ENCODE results near the gene CHRNA1. TPM values are rescaled to one million over a fixed set of nuclear protein-coding genes. Genes with fewer than 3 reads are reported as not detected.

The CHRNA1 gene
- total RNA-seq, 1 donor from 2014 or later, result not detected

DNA sequence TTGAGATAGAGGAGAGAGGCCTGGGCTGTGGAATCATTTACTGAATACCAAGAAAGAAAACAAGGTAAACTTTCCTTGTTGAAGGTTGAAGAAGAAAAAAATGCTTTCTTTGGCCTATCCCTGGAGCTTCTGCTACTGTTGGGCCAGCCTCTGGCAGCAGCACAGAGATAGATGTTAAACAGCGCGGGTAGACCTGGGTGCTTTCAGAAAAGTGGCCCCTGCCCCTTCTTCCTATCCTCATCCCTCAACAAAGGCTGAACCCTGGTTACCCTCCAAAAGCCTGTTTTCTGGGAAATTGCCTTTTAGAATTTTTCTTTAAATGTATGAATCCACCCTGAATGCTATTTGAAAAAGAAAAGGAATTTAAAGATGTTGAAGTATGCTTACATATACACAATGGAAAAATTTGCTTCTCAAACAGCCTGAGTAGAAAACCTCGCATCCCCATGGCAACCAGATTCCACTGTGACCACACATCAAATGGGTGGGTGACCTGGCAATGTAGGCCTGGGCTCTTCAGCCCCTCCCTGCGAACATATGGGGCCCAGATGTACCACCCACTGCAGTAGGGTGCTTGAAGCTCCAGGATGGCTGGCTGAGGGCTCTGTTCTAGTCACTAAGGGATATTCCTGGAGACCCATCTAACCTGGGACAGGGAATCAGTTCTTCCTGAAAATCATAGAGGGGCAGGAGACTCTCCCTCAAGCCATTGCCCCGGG is 23.4 kb upstream of the CHRNA1 start:
- Mint-ChIP-seq H3K27ac (no peak overlapping the region), H3K36me3 (ENCODE audit: insufficient read depth) (no peaks in the 10 kb centered on the region), H3K9me3 (ENCODE audit: low read depth) (no peaks in the 10 kb centered on the region), H3K4me3 (ENCODE audit: low read depth) (no peak overlapping the region), H3K27me3 (peaks cover under 1% of the 10 kb centered on the region), H3K4me1 (ENCODE audit: low read depth) (peaks cover 10% of the 10 kb centered on the region)
- no peak for DNase-seq (ENCODE audit: low spot score, unreplicated experiment)
- TF ChIP-seq, protein P1, sequence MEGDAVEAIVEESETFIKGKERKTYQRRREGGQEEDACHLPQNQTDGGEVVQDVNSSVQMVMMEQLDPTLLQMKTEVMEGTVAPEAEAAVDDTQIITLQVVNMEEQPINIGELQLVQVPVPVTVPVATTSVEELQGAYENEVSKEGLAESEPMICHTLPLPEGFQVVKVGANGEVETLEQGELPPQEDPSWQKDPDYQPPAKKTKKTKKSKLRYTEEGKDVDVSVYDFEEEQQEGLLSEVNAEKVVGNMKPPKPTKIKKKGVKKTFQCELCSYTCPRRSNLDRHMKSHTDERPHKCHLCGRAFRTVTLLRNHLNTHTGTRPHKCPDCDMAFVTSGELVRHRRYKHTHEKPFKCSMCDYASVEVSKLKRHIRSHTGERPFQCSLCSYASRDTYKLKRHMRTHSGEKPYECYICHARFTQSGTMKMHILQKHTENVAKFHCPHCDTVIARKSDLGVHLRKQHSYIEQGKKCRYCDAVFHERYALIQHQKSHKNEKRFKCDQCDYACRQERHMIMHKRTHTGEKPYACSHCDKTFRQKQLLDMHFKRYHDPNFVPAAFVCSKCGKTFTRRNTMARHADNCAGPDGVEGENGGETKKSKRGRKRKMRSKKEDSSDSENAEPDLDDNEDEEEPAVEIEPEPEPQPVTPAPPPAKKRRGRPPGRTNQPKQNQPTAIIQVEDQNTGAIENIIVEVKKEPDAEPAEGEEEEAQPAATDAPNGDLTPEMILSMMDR (IDR thresholded peaks at IDR 0.05; ENCODE audit: unreplicated experiment), result no peak

GRCh38 chr2:174786066-174786725 is 21.9 kb upstream of the CHRNA1 start:
- Mint-ChIP-seq H3K4me1 (ENCODE audit: low read depth) (peaks cover 5% of the 10 kb centered on the region), H3K36me3 (ENCODE audit: insufficient read depth) (no peaks in the 10 kb centered on the region), H3K4me3 (ENCODE audit: low read depth) (no peak overlapping the region), H3K27me3 (peaks cover 8% of the 10 kb centered on the region), H3K9me3 (ENCODE audit: low read depth) (no peaks in the 10 kb centered on the region), H3K27ac (no peak overlapping the region)
- TF ChIP-seq, protein P1 (IDR thresholded peaks at IDR 0.05; ENCODE audit: unreplicated experiment), result no peak
- no peak for DNase-seq (ENCODE audit: low spot score, unreplicated experiment)

DNA sequence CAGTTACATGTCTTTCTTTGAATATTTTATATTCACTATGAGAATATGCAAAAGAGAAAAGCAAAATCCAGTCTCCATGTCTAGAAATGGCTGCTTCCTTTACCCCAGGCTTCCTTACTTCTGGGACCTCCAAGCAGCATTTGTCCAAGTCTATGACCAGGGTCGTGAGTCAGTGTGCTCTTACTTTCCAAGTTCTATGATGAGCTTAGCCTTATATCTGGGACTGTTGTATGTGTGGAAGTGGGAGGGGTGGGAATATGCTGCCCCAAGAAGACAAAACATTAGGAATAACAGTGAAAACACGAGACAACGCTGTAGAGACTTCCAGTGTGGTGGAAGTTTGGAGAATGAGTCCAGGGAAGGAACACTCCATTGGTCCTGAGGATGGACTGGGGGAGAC is 21.2 kb upstream of the CHRNA1 start:
- peaks cover 5% of the 10 kb centered on the region for H3K4me1 Mint-ChIP-seq (ENCODE audit: low read depth)

GRCh38 chr2:174784909-174785308 is 20.6 kb upstream of the CHRNA1 start:
- no peaks in the 10 kb centered on the region for H3K36me3 Mint-ChIP-seq (ENCODE audit: insufficient read depth)
- no peaks in the 10 kb centered on the region for H3K9me3 Mint-ChIP-seq (ENCODE audit: low read depth)
- H3K4me1 Mint-ChIP-seq (ENCODE audit: low read depth), result peaks cover 5% of the 10 kb centered on the region
- peaks cover 8% of the 10 kb centered on the region for H3K27me3 Mint-ChIP-seq
- no peak overlapping the region for H3K27ac Mint-ChIP-seq
- TF ChIP-seq, protein P1 (IDR thresholded peaks at IDR 0.05; ENCODE audit: unreplicated experiment), result no peak
- DNase-seq (ENCODE audit: low spot score, unreplicated experiment), result no peak
- H3K4me3 Mint-ChIP-seq (ENCODE audit: low read depth), result no peak overlapping the region

More for the DNA sequence above, 21.2 kb upstream of the CHRNA1 start:
- TF ChIP-seq, protein P1 (IDR thresholded peaks at IDR 0.05; ENCODE audit: unreplicated experiment), result no peak
- peaks cover 8% of the 10 kb centered on the region for H3K27me3 Mint-ChIP-seq
- no peaks in the 10 kb centered on the region for H3K36me3 Mint-ChIP-seq (ENCODE audit: insufficient read depth)
- no peak overlapping the region for H3K4me3 Mint-ChIP-seq (ENCODE audit: low read depth)
- no peak overlapping the region for H3K27ac Mint-ChIP-seq
- DNase-seq (ENCODE audit: low spot score, unreplicated experiment), result no peak
- H3K9me3 Mint-ChIP-seq (ENCODE audit: low read depth), result no peaks in the 10 kb centered on the region

DNA sequence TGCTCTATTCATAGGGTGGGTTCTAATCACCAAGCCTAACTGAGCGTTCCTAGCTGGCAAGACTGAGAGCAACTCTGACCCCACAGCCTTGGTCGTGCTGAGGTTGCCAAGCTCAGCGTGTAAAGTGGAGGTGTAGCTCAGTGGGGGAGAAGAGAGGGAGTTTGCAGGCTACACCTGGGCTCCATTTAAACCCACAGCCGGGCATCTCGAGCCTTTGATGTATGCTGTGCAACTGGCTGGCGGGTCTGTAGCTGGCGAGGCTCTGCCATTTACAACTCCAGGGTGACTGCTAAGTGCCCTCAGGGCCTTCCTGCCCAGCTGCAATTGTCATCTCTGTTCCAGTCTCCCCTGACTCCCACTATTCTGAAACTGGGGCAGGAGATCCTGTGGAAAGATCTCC is 20.0 kb upstream of the CHRNA1 start:
- no peaks in the 10 kb centered on the region for H3K9me3 Mint-ChIP-seq (ENCODE audit: low read depth)
- H3K4me1 Mint-ChIP-seq (ENCODE audit: low read depth), result peaks cover 5% of the 10 kb centered on the region
- TF ChIP-seq, protein P1 (IDR thresholded peaks at IDR 0.05; ENCODE audit: unreplicated experiment), result no peak
- H3K4me3 Mint-ChIP-seq (ENCODE audit: low read depth), result no peak overlapping the region
- H3K27ac Mint-ChIP-seq, result no peak overlapping the region
- no peak for DNase-seq (ENCODE audit: low spot score, unreplicated experiment)
- peaks cover 9% of the 10 kb centered on the region for H3K27me3 Mint-ChIP-seq
- H3K36me3 Mint-ChIP-seq (ENCODE audit: insufficient read depth), result no peaks in the 10 kb centered on the region

All from progenitor cell of endocrine pancreas (in vitro differentiated cells).